ENCODE data around the gene ADGRA3.

- TF ChIP-seq MAX (IDR thresholded peaks at IDR 0.05; ENCODE audit: low read depth) (no peak), POLR2AphosphoS5 (IDR thresholded peaks at IDR 0.05; ENCODE audit: low read depth, low read length) (no peak), CHD2 (IDR thresholded peaks at IDR 0.05; ENCODE audit: low read length, partially characterized antibody) (no peak), FOSL2 (IDR thresholded peaks at IDR 0.05; ENCODE audit: borderline replicate concordance, low read depth) (no peak), CTCF (IDR thresholded peaks at IDR 0.05) (no peak), NFIC (IDR thresholded peaks at IDR 0.05; ENCODE audit: borderline replicate concordance) (no peak)
Measured at GRCh38 chr4:22440999-22441398, 74.9 kb downstream of the ADGRA3 start.
